HG02610 (cell line): ENCODE results near the gene RNF182.
"Not testable (repeated sequence)": the region's sequence is repeated elsewhere in the genome, so short reads cannot be mapped to it uniquely, and the experiment has no call there.

Experiments
- ATAC-seq: cut with Tn5 transposase; IDR thresholded peaks from one replicate; pipeline ENCODE4 v1.9.1; 2021; ENCODE audit warnings: mild to moderate bottlenecking, moderate library complexity; ENCODE audit not compliant: unreplicated experiment

RNF182 gene

GRCh38 chr6:13916230-13916944 lies 8.4 kb upstream of the RNF182 start:
- no peak for ATAC-seq

GRCh38 chr6:13917141-13917540 lies 7.6 kb upstream of the RNF182 start:
- ATAC-seq: no peak

DNA sequence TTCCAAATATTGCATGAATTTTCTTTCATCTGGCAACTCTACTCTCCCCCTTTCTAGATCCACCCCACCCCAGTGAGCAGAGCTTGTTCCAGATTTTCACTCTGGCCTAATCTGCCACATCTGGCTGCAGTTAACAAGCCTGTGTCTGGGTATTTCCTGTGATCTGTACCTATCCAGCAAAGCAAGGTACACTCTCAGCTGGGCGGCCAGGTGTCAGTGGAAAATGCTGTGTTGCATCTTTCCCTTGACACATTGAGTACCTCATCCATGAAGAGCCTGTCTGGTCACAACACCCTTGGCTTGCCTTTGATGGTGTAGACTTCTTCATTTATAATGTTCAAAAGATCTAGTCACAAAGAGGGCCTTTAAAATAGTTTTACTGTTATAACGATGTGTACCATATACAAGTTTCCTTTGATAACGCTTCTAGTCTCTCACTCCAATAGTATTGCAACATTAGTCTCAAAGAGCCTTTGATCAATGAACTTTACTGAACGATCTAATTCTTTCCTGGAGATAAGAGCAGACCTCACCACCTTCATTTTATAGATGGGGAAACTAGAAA lies 6.0 kb upstream of the RNF182 start:
- no peak for ATAC-seq

- no peak for ATAC-seq
Measured at GRCh38 chr6:13919861-13920260, 4.9 kb upstream of the RNF182 start.

DNA sequence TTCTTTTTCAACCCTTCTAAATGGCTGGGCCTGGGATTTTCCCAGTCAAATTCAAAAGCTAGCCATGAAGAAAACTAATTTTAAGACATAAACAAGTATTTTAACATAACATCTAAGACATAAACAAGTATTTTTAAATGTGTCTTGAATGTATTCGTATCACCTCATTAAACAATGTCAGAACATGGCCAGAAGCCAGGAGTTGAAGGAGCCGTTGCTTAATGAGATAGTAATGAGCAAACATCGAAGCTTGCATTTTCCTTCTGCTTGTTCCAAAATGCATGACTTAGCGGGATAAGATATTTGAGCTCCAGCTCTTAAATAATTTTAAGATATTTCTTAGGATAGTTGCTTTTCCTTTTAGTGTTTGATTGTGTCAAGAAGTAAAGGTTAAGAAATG lies 4.2 kb upstream of the RNF182 start:
- ATAC-seq: no peak

DNA sequence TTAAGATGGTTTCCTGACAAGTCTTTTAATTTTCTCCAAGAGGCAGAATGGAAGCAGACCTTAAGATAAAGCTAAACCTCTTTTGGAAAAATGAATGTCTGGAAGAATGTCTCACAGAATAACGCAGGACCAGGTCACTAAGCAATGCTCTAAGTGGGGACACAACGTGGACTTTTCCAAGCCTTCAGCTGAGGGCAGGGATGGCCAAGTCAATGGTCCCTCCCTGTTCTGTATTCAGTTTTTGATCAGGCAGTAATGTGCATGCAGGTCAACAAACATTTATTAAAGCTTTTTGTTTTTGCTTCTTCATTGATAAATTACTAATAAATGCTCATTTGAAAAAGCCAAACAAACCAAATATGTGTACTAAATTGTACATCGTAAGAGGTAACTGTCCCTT lies 2.0 kb upstream of the RNF182 start:
- no peak for ATAC-seq

DNA sequence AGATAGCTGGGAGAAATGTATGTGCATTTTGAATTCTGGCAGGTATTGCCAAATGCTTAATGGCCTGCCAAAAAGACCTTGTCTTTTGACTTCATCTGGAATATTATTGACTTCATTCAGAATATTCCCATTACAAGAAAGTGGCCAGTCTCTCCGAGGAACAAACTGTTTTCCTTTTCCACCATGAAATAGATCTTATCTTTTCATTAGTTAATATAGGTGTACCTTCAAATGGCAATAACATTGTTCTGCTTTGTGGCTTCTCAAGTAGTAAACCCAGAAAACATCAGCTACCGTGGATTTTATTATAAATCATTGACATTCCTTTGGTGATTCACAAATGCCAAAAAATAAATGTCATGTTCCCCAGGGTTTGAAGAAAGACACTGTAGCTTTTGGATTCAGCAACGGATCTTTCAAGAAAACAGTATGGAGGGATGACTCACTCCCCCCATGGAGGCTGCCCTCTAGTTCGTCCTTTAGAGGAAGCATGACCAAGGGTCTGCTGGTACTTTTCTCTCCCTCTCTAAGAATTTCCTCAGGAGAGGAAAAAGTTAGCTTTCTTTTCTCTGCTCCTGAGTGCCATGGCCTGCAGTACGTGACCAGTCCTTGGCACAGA lies 1.1 kb upstream of the RNF182 start:
- no peak for ATAC-seq

DNA sequence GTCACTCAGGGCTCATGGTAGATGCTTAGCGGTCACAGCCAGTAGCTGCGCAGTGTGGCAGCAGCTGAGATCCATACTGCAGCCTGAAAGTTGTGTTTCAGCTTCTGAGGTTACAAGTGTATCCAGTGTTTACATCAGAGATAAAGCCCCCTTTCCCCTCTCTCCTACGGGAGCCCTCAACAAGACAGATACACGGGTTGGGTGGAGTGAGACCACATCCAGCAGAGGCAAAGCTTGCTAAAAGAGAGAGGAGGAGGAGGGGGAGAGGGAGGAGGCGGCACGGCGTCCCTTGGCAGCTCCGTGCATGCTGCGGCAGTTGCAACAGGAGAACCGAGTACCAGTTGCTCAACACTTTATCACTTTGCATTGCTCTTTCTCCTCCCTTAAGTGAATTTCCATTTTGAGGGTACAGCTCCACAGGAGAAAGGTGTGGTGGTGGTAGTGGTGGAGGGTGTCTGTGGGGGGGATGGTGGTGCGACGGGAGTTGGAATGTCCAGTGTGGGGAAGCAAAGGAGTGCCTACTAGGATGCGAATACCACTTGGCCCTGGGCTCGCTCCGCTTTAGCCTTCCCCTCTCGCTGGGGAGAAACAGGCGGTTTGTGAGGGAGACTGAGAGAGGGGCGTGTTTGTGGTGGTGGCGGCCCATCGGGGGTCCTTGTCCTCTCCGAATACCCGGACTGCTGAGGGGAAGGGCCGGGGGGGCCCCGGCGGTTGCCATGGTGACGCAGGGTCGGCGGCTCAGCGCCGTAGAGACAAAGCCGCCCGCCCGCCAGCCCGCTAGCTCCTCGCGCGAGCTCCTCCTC lies 405 bp upstream of the RNF182 start:
- ATAC-seq: no peak

DNA sequence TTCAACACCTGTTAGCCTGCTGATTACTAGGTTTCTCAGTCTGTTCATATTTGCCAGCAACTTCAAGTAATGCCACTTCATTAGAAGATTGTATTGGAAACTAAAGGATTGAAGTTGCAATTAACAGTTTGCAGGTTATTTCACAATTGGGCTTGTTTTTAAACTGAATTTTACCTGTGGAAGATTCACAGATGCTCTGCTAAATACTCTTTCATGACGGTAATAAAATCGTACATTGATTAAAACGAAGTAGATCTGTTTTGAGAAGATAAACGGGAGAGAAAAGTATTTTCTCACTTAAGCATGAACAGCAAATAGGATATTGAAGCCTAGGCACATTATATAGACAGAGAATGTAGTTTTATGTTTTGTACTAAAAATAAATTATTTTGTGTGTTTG lies 1.6 kb downstream of the RNF182 start:
- ATAC-seq: no peak

DNA sequence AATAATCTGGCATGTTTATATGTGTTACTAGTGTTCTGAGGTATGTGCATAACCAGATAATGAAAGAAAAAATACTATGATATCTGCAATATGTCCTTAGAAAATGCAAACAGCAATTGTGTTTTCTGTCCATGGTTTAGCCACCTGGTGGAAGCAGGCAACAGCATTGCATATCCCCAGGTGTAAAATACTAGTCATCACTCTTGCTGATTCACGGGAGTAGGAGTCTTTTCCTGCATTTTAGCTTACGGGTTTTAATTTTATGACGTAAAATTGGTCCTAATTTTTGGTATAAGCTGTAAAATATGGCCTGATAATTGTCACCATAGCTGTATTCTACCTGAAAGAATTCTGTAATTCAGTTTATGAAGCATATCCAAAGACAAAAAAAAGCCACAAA lies 2.5 kb downstream of the RNF182 start:
- ATAC-seq: no peak

DNA sequence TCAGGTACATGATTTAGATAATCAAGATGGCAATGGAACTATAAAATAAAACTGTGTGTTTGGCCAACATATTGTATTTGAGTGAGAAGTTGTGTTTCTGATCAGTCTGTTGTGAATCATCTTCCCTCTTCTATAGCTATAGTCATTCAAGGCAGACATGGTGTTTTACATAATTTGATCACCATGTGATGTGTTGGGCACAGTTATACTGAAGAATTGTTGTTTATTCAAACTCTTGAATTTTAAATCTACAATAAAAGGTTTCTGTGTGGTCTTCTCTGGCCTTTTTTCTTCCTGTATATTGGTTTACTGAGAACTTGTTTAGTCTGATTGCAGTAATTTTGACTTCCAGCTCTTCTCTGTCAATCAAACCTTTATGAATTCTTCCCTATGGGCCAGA lies 4.4 kb downstream of the RNF182 start:
- no peak for ATAC-seq

DNA sequence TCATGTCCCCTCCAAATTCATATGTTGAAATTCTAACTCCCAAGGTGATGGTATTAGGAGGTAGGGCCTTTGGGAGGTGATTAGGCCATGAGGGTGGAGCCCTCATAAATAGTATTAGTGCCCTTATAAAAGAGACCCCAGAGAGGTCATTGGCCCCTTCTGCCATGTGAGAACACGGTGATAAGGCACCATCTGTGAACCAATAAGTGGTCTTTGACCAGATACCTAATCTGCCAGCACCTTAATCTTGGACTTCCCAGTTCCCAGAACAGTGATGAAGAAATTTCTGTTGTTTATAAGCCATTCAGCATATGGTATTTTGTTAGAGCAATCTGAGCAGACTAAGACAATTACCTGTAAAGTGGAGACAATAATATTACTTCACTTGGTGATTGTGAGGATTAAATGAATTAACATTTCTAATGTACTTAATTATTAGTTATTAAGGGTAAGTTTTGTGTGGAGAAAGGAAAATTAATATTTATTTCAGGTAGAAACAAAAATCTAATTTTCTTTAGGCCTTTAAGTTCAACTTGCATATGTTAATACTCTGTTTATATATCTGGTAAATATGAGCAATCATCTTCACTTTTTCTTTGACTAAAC lies 7.1 kb downstream of the RNF182 start:
- no peak for ATAC-seq

GRCh38 chr6:13932785-13933184 lies 8.0 kb downstream of the RNF182 start:
- ATAC-seq: no peak

- ATAC-seq: no peak
Measured at GRCh38 chr6:13934721-13935120, 10.0 kb downstream of the RNF182 start.

DNA sequence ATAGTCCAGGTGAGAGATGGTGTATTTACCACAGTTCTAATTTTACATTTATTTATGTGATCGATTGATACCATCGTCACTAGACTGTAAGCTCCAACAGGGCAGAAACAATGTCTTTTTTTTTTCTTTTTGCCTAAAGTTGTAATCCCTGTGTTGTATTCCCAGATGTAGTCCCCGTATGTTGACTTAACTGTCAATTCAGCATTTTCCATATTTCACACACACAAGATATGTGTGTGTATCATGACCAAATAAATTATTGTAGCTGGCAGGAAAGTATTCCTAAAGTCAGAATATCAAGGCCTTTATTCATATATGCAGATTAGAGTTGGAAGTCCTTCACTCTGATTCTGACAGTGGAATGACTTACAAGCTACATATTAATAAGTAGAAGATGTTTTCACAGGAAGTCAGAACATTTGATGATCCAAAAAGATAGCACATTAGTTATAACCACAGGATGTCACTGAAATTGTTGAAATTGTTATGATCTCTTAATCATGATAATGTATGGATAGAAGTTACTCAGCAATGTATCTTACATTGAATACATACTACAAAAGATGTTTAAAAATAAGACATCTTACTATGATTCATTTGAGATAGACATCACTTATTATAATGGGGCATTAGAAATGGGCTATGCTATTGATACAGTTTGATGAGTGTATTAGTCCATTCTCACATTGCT lies 10.6 kb downstream of the RNF182 start:
- ATAC-seq: no peak

DNA sequence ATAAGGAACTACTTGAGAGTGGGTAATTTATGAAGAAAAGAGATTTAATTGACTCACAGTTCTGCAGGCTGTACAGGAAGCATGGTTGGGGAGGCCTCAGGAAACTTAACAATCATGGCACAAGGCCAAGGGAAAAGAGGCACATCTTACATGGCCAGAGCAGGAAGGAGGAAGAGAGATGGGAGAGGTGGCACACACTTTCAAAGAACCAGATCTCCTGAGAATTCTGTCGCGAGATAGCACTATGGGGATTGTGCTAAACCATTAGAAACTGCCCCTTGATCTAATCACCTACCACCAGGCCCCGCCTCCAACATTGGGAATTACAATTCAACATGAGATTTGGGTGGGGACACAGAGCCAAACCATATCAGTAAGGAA lies 11.1 kb downstream of the RNF182 start:
- not testable (repeated sequence) for ATAC-seq

GRCh38 chr6:13941902-13942301 lies 17.1 kb downstream of the RNF182 start:
- ATAC-seq: no peak

GRCh38 chr6:13943943-13944342 lies 19.2 kb downstream of the RNF182 start:
- ATAC-seq: no peak

GRCh38 chr6:13946506-13946905 lies 21.8 kb downstream of the RNF182 start:
- no peak for ATAC-seq

DNA sequence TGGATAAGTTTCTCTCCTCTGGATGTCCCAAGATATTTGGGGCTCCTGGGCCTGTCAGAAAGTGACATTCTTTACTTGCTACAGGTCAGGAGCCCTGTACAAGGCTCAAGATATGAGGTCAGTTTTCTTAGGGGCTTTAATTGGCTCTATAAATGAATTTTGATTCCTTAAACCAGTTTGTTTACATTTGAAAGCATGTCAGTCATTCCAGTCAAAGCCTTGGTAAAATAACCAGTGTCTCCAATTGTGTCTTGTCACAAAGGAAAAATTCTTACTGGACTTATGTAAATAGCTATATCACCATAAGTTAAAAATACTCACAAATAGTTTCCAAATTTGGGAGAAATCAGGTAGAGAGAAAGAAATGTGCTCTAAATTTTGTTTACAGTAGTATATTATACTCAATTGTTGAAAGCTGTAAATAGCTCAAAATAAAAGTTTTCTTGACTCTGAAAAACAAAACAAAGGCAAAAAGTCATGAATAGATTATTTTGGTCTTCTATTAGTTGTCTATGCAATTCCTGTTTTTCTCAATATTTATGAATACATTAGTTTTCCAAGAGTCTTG lies 22.9 kb downstream of the RNF182 start:
- no peak for ATAC-seq
